A673 (cell line): ENCODE data around the gene NPEPL1. TPM values are rescaled to one million over a fixed set of nuclear protein-coding genes. Genes with fewer than 3 reads are reported as not detected.

ENCODE experiments used
- BruUV-seq: library from RNA; stranded (reverse); fragments of 400-500 nt; replicated peaks from 2 replicates; lab custom pipeline; 2021; lab: Mats Ljungman, UMichigan
- CTCF ChIA-PET: fragments of 300-600 bp; sonication (Branson Sonifier 250); formaldehyde crosslinking; loops from one replicate; lab custom pipeline; 2022; ENCODE audit warnings: antibody characterized with exemption; lab: Charles Lee
- POLR2A ChIA-PET: fragments of 300-600 bp; sonication (Branson Sonifier 250); formaldehyde crosslinking; loops from one replicate; lab custom pipeline; 2022; ENCODE audit warnings: antibody characterized with exemption; ENCODE audit not compliant: low non-redundant PET; lab: Charles Lee
- DNase-seq: peaks from one replicate; pipeline ENCODE4 v3.0.0-alpha.2; 2015; ENCODE audit warnings: low spot score
- H3K27ac ChIP-seq: fragments of 200-600 bp; sonication (generic); 2 replicates; pipeline ENCODE4 v1.5.1; 2016; ENCODE audit warnings: mixed run types, low read depth, mild to moderate bottlenecking, mixed read lengths, antibody characterized with exemption, low read length; ENCODE audit not compliant: poor library complexity, severe bottlenecking
- H3K27me3 ChIP-seq: fragments of 200-600 bp; sonication (generic); replicated peaks from 2 replicates; pipeline ENCODE4 v1.6.1; 2017; ENCODE audit warnings: mixed run types, low read depth, mild to moderate bottlenecking, mixed read lengths, antibody characterized with exemption, low read length; ENCODE audit not compliant: insufficient read depth, poor library complexity
- H3K36me3 ChIP-seq: fragments of 200-600 bp; sonication (generic); 2 replicates; pipeline ENCODE4 v1.6.1; 2016; ENCODE audit warnings: mixed run types, mild to moderate bottlenecking, mixed read lengths, antibody characterized with exemption, low read length; ENCODE audit not compliant: insufficient read depth, poor library complexity, severe bottlenecking
- H3K4me1 ChIP-seq: fragments of 200-600 bp; sonication (generic); 2 replicates; pipeline ENCODE4 v1.6.1; 2017; ENCODE audit warnings: mixed run types, mild to moderate bottlenecking, mixed read lengths, antibody characterized with exemption, low read length; ENCODE audit not compliant: insufficient read depth, poor library complexity, severe bottlenecking
- H3K4me3 ChIP-seq: fragments of 200-600 bp; sonication (generic); 2 replicates; pipeline ENCODE4 v1.5.1; 2016; ENCODE audit warnings: low read depth, mixed run types, mild to moderate bottlenecking, mixed read lengths, low read length; ENCODE audit not compliant: poor library complexity, severe bottlenecking
- H3K9me3 ChIP-seq: fragments of 200-600 bp; sonication (generic); 2 replicates; pipeline ENCODE4 v1.6.1; 2016; ENCODE audit warnings: mixed run types, low read depth, mild to moderate bottlenecking, mixed read lengths, antibody characterized with exemption, low read length; ENCODE audit not compliant: poor library complexity, severe bottlenecking
- CTCF ChIP-seq: fragments of 300-800, 200-600 bp; sonication (generic); conservative IDR thresholded peaks from 2 replicates; pipeline ENCODE4 v1.5.1; 2017; ENCODE audit warnings: low read depth, mild to moderate bottlenecking, antibody characterized with exemption, low read length, moderate library complexity, mixed read lengths
- EZH2 ChIP-seq: fragments of 200-600 bp; sonication (generic); IDR thresholded peaks from 2 replicates; pipeline ENCODE4 v1.6.1; 2017; ENCODE audit warnings: borderline replicate concordance, low read depth, mild to moderate bottlenecking, mixed read lengths, antibody characterized with exemption, low read length; ENCODE audit not compliant: poor library complexity, severe bottlenecking
- intact Hi-C: fragments of 100-400 bp; cut with micrococcal nuclease; formaldehyde crosslinking; loops from one replicate; pipeline ENCODE4 v1.10.0; 2022; ENCODE audit not compliant: unreplicated experiment
- total RNA-seq: library from RNA; stranded (reverse); gene quantifications from 2 replicates; pipeline ENCODE4 v1.2.3, GENCODE V29; 2021

Gene NPEPL1
- total RNA-seq, 1 experiment from 2014 or later = 15.8 TPM

GRCh38 chr20:58716476-58717277, 24.1 kb downstream of the NPEPL1 start:
- TF ChIP-seq EZH2 (no peak), CTCF (no peak)
- intact Hi-C loops = no loop called here
- Histone ChIP-seq H3K9me3 (no peaks in the 10 kb centered on the region), H3K4me3 (no peak overlapping the region), H3K27me3 (no peaks in the 10 kb centered on the region), H3K4me1 (no peaks in the 10 kb centered on the region), H3K36me3 (no peaks in the 10 kb centered on the region), H3K27ac (no peak overlapping the region)
- no peak for DNase-seq
- no TSS peak for BruUV-seq
- ChIA-PET POLR2A (no interaction called here), CTCF (no interaction called here)

GRCh38 chr20:58717278-58718091, 24.9 kb downstream of the NPEPL1 start:
- BruUV-seq = no TSS peak
- ChIA-PET POLR2A (no interaction called here), CTCF (interaction anchor here (0.5 to 0.6 kb wide), 2 partner anchors 67 to 392 kb away, joined by 3 to 7 read pairs; no protein-coding TSS in a partner anchor)
- H3K27me3 ChIP-seq = no peaks in the 10 kb centered on the region
- intact Hi-C loops = no loop called here
- H3K36me3 ChIP-seq = no peaks in the 10 kb centered on the region
- H3K4me3 ChIP-seq = no peak overlapping the region
- H3K4me1 ChIP-seq = no peaks in the 10 kb centered on the region
- no peaks in the 10 kb centered on the region for H3K9me3 ChIP-seq
- no peak for DNase-seq
- TF ChIP-seq EZH2 (no peak), CTCF (no peak)
- no peak overlapping the region for H3K27ac ChIP-seq

GRCh38 chr20:58718121-58718563, 25.5 kb downstream of the NPEPL1 start:
- BruUV-seq = no TSS peak
- no peaks in the 10 kb centered on the region for H3K9me3 ChIP-seq
- H3K4me1 ChIP-seq = no peaks in the 10 kb centered on the region
- H3K27ac ChIP-seq = no peak overlapping the region
- POLR2A ChIA-PET = no interaction called here
- CTCF ChIA-PET = no interaction called here
- intact Hi-C loops = no loop called here
- no peak for TF ChIP-seq CTCF
- TF ChIP-seq EZH2 = no peak
- DNase-seq = no peak
- no peaks in the 10 kb centered on the region for H3K36me3 ChIP-seq
- H3K27me3 ChIP-seq = no peaks in the 10 kb centered on the region
- no peak overlapping the region for H3K4me3 ChIP-seq
